Neuronal stem cell (in vitro differentiated cells): Measurements from ENCODE around the gene CARMIL1.

Source experiments
- DNase-seq: peaks from one replicate; pipeline ENCODE4 v3.0.0-alpha.2; 2013; ENCODE audit warnings: low spot score
- H2AFZ ChIP-seq: one replicate; pipeline ENCODE4 v1.6.1; 2013; ENCODE audit warnings: mild to moderate bottlenecking, low read length, inconsistent platforms
- H2AK5ac ChIP-seq: 2 replicates; pipeline ENCODE4 v1.6.1; 2013; ENCODE audit warnings: low read depth, mild to moderate bottlenecking, inconsistent platforms, low read length, moderate library complexity, mixed read lengths
- H2BK120ac ChIP-seq: 2 replicates; pipeline ENCODE4 v1.6.1; 2013; ENCODE audit warnings: low read depth, mild to moderate bottlenecking, inconsistent platforms, low read length, moderate library complexity, mixed read lengths
- H2BK12ac ChIP-seq: one replicate; pipeline ENCODE4 v1.6.1; 2013; ENCODE audit warnings: low read length, inconsistent platforms
- H2BK15ac ChIP-seq: 2 replicates; pipeline ENCODE4 v1.6.1; 2013; ENCODE audit warnings: mild to moderate bottlenecking, low read length, inconsistent platforms, mixed read lengths
- H2BK5ac ChIP-seq: one replicate; pipeline ENCODE4 v1.6.1; 2013; ENCODE audit warnings: inconsistent platforms, mild to moderate bottlenecking, low read length, moderate library complexity
- H3K14ac ChIP-seq: one replicate; pipeline ENCODE4 v1.6.1; 2013; ENCODE audit warnings: low read length, inconsistent platforms
- H3K18ac ChIP-seq: 2 replicates; pipeline ENCODE4 v1.6.1; 2013; ENCODE audit warnings: low read length, inconsistent platforms
- H3K23ac ChIP-seq: 2 replicates; pipeline ENCODE4 v1.6.1; 2013; ENCODE audit warnings: low read depth, mild to moderate bottlenecking, mixed read lengths, low read length, inconsistent platforms; ENCODE audit not compliant: poor library complexity
- H3K27ac ChIP-seq: replicated peaks from 3 replicates; pipeline ENCODE4 v1.5.1; 2013; ENCODE audit warnings: low read length, inconsistent platforms
- H3K27me3 ChIP-seq, 3 experiments: 2 replicates each; pipeline ENCODE4 v1.6.1; 2013; ENCODE audit warnings: low read length in 3 of 3, mild to moderate bottlenecking in 2 of 3, inconsistent platforms in 1 of 3, low read depth in 1 of 3, mixed read lengths in 1 of 3, moderate library complexity in 1 of 3; ENCODE audit not compliant: control insufficient read depth in 3 of 3, insufficient read depth in 3 of 3
- H3K36me3 ChIP-seq, 2 donors: replicated peaks in 1 of 2; 2 replicates each; pipeline ENCODE4 v1.6.1; 2013; ENCODE audit warnings: low read length in 2 of 2; ENCODE audit not compliant: control insufficient read depth in 2 of 2, insufficient read depth in 2 of 2
- H3K4ac ChIP-seq: 2 replicates; pipeline ENCODE4 v1.6.1; 2013; ENCODE audit warnings: inconsistent platforms, mild to moderate bottlenecking, low read length, moderate library complexity
- H3K4me1 ChIP-seq, 2 donors: 1 replicate in 1 of 2; 2 replicates in 1 of 2; pipeline ENCODE4 v1.6.1; 2013; ENCODE audit warnings: low read length in 2 of 2, low read depth in 1 of 2; ENCODE audit not compliant: control insufficient read depth in 2 of 2, insufficient read depth in 1 of 2
- H3K4me2 ChIP-seq: one replicate; pipeline ENCODE4 v1.6.1; 2013; ENCODE audit warnings: mild to moderate bottlenecking, low read length, inconsistent platforms; ENCODE audit not compliant: insufficient read depth, poor library complexity, severe bottlenecking
- H3K4me3 ChIP-seq, 2 donors: 2 replicates each; pipeline ENCODE4 v1.5.1; 2013; ENCODE audit warnings: low read length in 2 of 2, mild to moderate bottlenecking in 2 of 2, inconsistent platforms in 1 of 2, moderate library complexity in 1 of 2
- H3K79me1 ChIP-seq: one replicate; pipeline ENCODE4 v1.6.1; 2013; ENCODE audit warnings: low read depth, mild to moderate bottlenecking, inconsistent platforms, low read length, moderate library complexity
- H3K9ac ChIP-seq: one replicate; pipeline ENCODE4 v1.6.1; 2013; ENCODE audit warnings: mild to moderate bottlenecking, low read depth, low read length, inconsistent platforms; ENCODE audit not compliant: poor library complexity
- H3K9me3 ChIP-seq, 2 donors: replicated peaks in 1 of 2; 2 replicates each; pipeline versions ENCODE3 to v1.6.1; 2013; ENCODE audit warnings: low read length in 2 of 2, mild to moderate bottlenecking in 2 of 2, inconsistent platforms in 1 of 2, low read depth in 1 of 2, mixed read lengths in 1 of 2, moderate library complexity in 1 of 2; ENCODE audit not compliant: control insufficient read depth in 2 of 2, insufficient read depth in 1 of 2
- H4K8ac ChIP-seq: one replicate; pipeline ENCODE4 v1.6.1; 2013; ENCODE audit warnings: low read depth, mild to moderate bottlenecking, inconsistent platforms, low read length, moderate library complexity
- H4K91ac ChIP-seq: one replicate; pipeline ENCODE4 v1.6.1; 2013; ENCODE audit warnings: low read length, low read depth, mild to moderate bottlenecking, inconsistent platforms; ENCODE audit not compliant: poor library complexity
- WGBS, 2 donors: extraction: QIAGEN DNeasy Blood & Tissue Kit; methylation state at CpG; one replicate each; pipeline ENCODE4 v1.1.7; 2013; ENCODE audit warnings: missing lambda C conversion rate in 2 of 2, mixed read lengths in 1 of 2; ENCODE audit not compliant: insufficient read length in 2 of 2, insufficient replicate concordance in 1 of 2; ENCODE audit errors: extremely low coverage in 2 of 2; 5-methylcytosine and 5-hydroxymethylcytosine counted together

Gene CARMIL1

DNA sequence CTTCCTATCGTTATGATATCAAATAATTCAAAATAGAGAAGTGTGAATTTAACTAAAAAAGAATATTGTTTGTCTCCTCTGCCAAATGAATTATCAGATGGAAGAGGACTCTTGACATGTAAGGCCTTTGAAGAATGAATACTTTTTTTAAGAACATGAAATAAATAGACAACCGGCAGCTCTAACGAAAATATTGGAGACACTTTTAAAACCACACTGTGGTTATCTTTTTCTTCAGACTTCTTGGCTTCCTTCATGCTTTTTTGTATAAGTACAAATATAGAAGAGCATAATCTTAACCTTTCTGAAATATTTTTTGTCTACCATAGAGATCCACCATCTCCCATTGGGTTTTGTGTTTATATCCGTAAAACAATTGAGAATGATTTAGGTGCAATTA lies 257.6 kb downstream of the CARMIL1 start:
- Histone ChIP-seq H3K9ac (no peak overlapping the region), H3K9me3 (no peaks in the 10 kb centered on the region), H2BK12ac (no peak overlapping the region), H4K8ac (no peak overlapping the region), H3K18ac (no peak overlapping the region), H3K4me2 (no peak overlapping the region), H3K36me3 (no peaks in the 10 kb centered on the region), H2BK5ac (no peak overlapping the region), H3K23ac (no peak overlapping the region), H2BK15ac (no peak overlapping the region), H3K4me1 (peaks cover 0 to 4% of the 10 kb centered on the region in 2 donors), H3K79me1 (no peaks in the 10 kb centered on the region), H2AFZ (no peak overlapping the region), H4K91ac (no peak overlapping the region), H3K4me3 (no peak overlapping the region), H3K4ac (no peak overlapping the region), H2AK5ac (no peak overlapping the region), H3K27me3 (no peaks in the 10 kb centered on the region), H3K27ac (no peak overlapping the region), H3K14ac (no peak overlapping the region), H2BK120ac (no peak overlapping the region)
- no peak for DNase-seq
- WGBS, 2 donors = no CpG with 5 or more reads among the region's 4 CpGs

DNA sequence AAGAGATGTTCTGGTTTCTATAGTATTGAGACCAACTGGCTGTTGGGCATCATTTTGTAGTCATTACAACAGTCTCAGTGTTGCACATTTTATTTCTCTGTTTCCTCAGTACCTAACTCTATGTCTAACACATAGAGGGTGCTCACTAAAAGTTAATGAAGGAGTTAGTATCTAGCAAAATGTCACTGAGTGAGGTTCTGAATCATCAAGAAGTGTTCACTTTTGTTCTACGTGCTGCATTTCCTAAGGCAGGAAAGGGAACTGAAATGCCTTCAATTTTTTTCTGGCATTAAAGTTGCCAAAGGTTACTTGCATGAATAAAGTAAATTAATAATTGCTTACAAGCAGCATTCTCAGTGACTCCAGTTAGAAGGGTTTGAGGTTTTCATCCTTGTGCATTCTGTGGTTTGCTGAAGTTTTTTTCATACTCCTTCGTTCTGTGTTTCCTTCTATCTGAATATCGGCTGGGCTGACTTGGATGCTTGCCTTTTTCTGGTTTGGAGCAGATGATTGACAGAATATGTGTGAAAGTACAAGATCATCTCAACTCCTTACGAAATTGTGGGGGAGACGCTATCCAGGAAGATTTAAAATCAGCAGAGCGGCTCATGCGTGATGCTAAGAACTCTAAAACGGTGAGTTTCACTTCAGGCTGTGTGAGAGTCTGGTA lies 258.3 kb downstream of the CARMIL1 start:
- H2AK5ac ChIP-seq = no peak overlapping the region
- H2AFZ ChIP-seq = no peak overlapping the region
- no peaks in the 10 kb centered on the region for H3K36me3 ChIP-seq
- no peak overlapping the region for H2BK120ac ChIP-seq
- no peak overlapping the region for H3K23ac ChIP-seq
- H3K4ac ChIP-seq = no peak overlapping the region
- H3K9ac ChIP-seq = no peak overlapping the region
- H2BK12ac ChIP-seq = no peak overlapping the region
- H3K79me1 ChIP-seq = no peaks in the 10 kb centered on the region
- no peak for DNase-seq
- WGBS, 2 donors = no CpG with 5 or more reads among the region's 8 CpGs
- no peak overlapping the region for H3K27ac ChIP-seq
- H3K18ac ChIP-seq = no peak overlapping the region
- no peak overlapping the region for H3K4me3 ChIP-seq
- no peak overlapping the region for H4K91ac ChIP-seq
- peaks cover 0 to 4% of the 10 kb centered on the region in 2 donors for H3K4me1 ChIP-seq
- no peaks in the 10 kb centered on the region for H3K9me3 ChIP-seq
- H3K27me3 ChIP-seq = no peaks in the 10 kb centered on the region
- H3K14ac ChIP-seq = no peak overlapping the region
- no peak overlapping the region for H2BK5ac ChIP-seq
- H4K8ac ChIP-seq = no peak overlapping the region
- no peak overlapping the region for H2BK15ac ChIP-seq
- no peak overlapping the region for H3K4me2 ChIP-seq

DNA sequence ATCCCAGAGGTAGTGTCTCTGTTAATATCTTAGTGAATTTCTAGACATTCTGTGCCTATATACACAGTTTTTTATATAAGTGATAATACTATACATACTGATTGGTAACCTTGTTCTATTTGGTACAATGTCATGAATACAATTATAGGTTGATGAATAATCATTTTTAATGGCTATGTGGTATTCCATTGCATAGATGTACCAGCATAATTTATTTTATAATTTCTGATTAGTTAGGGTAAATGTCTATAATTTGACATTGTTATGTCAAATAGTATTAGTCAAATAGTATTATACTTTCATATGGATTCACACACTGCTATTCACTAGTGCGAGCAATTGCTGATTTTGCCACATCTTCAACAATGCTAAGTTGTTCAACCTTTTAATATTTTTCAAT lies 262.1 kb downstream of the CARMIL1 start:
- no peak overlapping the region for H3K4ac ChIP-seq
- H2BK15ac ChIP-seq = no peak overlapping the region
- no peak overlapping the region for H3K4me2 ChIP-seq
- no peaks in the 10 kb centered on the region for H3K27me3 ChIP-seq
- no peak overlapping the region for H4K8ac ChIP-seq
- H3K27ac ChIP-seq = no peak overlapping the region
- H3K9me3 ChIP-seq = no peaks in the 10 kb centered on the region
- peaks cover 0 to 4% of the 10 kb centered on the region in 2 donors for H3K4me1 ChIP-seq
- no peak overlapping the region for H2BK12ac ChIP-seq
- no peaks in the 10 kb centered on the region for H3K36me3 ChIP-seq
- H3K79me1 ChIP-seq = no peaks in the 10 kb centered on the region
- no peak overlapping the region for H3K18ac ChIP-seq
- whole genome bisulfite sequencing, 2 donors = no CpG with 5 or more reads among the region's 1 CpG
- H2AK5ac ChIP-seq = no peak overlapping the region
- no peak overlapping the region for H3K4me3 ChIP-seq
- H3K9ac ChIP-seq = no peak overlapping the region
- H2AFZ ChIP-seq = no peak overlapping the region
- H4K91ac ChIP-seq = no peak overlapping the region
- H3K23ac ChIP-seq = no peak overlapping the region
- no peak overlapping the region for H3K14ac ChIP-seq
- no peak for DNase-seq
- H2BK120ac ChIP-seq = no peak overlapping the region
- H2BK5ac ChIP-seq = no peak overlapping the region

DNA sequence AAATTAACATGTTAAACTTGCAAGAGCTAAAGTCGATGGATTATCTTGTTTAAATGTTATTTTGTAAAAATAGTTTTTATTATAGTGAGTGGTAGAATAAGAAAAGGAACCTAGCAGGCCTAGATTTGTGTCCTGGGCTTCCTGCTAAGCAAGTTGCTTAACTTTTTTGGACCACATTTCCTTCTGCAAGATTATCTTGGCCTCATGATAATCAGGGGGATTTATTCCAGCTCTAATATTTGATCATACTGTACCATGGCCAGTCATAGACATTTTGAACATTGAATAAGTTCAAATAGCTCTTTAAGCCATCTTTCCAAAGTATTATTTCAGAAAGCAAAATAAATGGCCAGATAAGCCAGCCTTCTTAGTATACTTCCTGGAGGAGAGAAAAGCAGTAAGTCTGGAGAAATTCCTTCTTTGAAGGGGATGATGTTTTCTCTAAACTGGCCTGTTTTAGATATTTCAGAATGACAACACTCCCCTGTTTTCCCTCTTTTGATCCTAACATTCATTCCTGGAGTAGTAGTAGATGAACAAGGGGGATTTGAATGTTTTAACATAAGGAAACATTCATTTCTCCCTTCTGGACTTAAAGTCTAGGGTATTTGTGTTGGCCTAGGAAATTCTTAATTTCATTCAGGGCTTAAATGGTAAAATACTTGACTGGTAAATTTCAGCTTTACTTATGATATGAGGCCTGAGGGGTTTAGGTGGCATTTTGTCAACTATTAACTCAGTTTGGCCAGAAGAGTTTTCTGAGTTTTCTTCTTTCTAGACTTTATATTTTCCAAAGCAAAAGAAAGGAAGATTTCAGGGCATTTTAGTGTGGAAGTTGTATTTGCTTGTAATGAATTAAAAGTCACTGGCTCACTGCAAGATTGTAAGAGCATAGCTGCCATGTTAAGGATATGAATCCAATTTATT lies 264.1 kb downstream of the CARMIL1 start:
- Histone ChIP-seq H3K23ac (no peak overlapping the region), H2AFZ (no peak overlapping the region), H3K4ac (no peak overlapping the region), H4K91ac (no peak overlapping the region), H3K4me2 (no peak overlapping the region), H2BK120ac (no peak overlapping the region), H4K8ac (no peak overlapping the region), H3K9ac (no peak overlapping the region), H3K9me3 (no peaks in the 10 kb centered on the region), H3K4me1 (peaks cover 0 to 4% of the 10 kb centered on the region in 2 donors), H3K36me3 (no peaks in the 10 kb centered on the region), H3K18ac (no peak overlapping the region), H3K4me3 (no peak overlapping the region), H2BK12ac (no peak overlapping the region), H3K27me3 (no peaks in the 10 kb centered on the region), H3K79me1 (no peaks in the 10 kb centered on the region), H2BK15ac (no peak overlapping the region), H3K27ac (no peak overlapping the region), H3K14ac (no peak overlapping the region), H2BK5ac (no peak overlapping the region), H2AK5ac (no peak overlapping the region)
- 100% methylated on average over 1 of the region's 1 CpG; no CpG with 5 or more reads in 1 of the 2 donors for WGBS, 2 donors
- DNase-seq = no peak
